Measurements from ENCODE around the gene DHH. TPM values are rescaled to one million over a fixed set of nuclear protein-coding genes. Genes with fewer than 3 reads are reported as not detected.
A peak's percentile ranks its signal among the peaks of the same experiment; 100 is the strongest.

DHH gene
- total and polyA plus RNA-seq, 9 of the 15 experiments (the other 6 are each of a cell fraction or from before 2014, with no cell fraction given), result 0.07 to 2.6 (median 0.54) TPM

GRCh38 chr12:49131051-49131893, 36.7 kb upstream of the DHH start, which contains the start of gene TUBA1B (continued):
- TF ChIP-seq GTF2B (IDR thresholded peaks at IDR 0.05; ENCODE audit: extremely low read depth, insufficient read length) (peak; percentile 82), RREB1 (CRISPR knock-in tag; IDR thresholded peaks at IDR 0.05) (peak; percentile 29; the same call in 1 of the 2 replicates), EZH2 (IDR thresholded peaks at IDR 0.05; ENCODE audit: borderline replicate concordance, low read depth, low read length) (no peak), RBFOX2 (IDR thresholded peaks at IDR 0.05; ENCODE audit: low read depth, low read length) (peak; percentile 94), ZZZ3 (IDR thresholded peaks at IDR 0.05) (no peak), KLF16 (IDR thresholded peaks at IDR 0.05) (no peak), CCAR2 (IDR thresholded peaks at IDR 0.05; ENCODE audit: low read depth, low read length) (no peak), RBM14 (IDR thresholded peaks at IDR 0.05; ENCODE audit: borderline replicate concordance, insufficient read depth, low read depth, low read length) (peak; percentile 98; the same call in 1 of the 2 replicates), STAT6 (CRISPR knock-in tag; IDR thresholded peaks at IDR 0.05) (no peak), NCOR1 (IDR thresholded peaks at IDR 0.05) (peak; percentile 41; the same call in 1 of the 2 replicates), HDGF (IDR thresholded peaks at IDR 0.05) (no peak), KLF6 (CRISPR knock-in tag; IDR thresholded peaks at IDR 0.05; ENCODE audit: borderline replicate concordance) (peak; percentile 49; the same call in 1 of the 2 replicates), MYC (IDR thresholded peaks at IDR 0.05; ENCODE audit: low read depth, low read length) (peak; percentile 93), MYC (CRISPR knock-in tag; IDR thresholded peaks at IDR 0.05; ENCODE audit: borderline replicate concordance, low read depth) (peak; percentile 90; the same call in 1 of the 2 replicates), ASH1L (IDR thresholded peaks at IDR 0.05; ENCODE audit: borderline replicate concordance, low read depth, partially characterized antibody) (no peak), SNRNP70 (optimal IDR thresholded peaks at IDR 0.05; ENCODE audit: low read depth, low read length) (no peak), SAP30 (IDR thresholded peaks at IDR 0.05; ENCODE audit: borderline replicate concordance, insufficient read depth, low read depth, low read length, poor library complexity, severe bottlenecking) (peak; percentile 18)
